ENCODE results near the gene STX18.

STX18 gene

GRCh38 chr4:4374388-4375098 lies 167.3 kb downstream of the STX18 start:
- DNase-seq, result no peak

Measured in DMS53 (cell line).